Keratinocyte (primary cell): Measurements from ENCODE around the gene LRRC73.

Source experiments
- CTCF ChIP-seq, 3 experiments: IDR thresholded peaks in 1 of 3; conservative IDR thresholded peaks in 1 of 3; optimal IDR thresholded peaks in 1 of 3; 2 replicates in 2 of 3; 3 replicates in 1 of 3; pipeline versions ENCODE3 to v1.5.1; 2011; ENCODE audit warnings: low read length in 3 of 3, mild to moderate bottlenecking in 3 of 3, moderate library complexity in 2 of 3, control low read depth in 1 of 3, inconsistent platforms in 1 of 3; ENCODE audit not compliant: insufficient read depth in 2 of 3; ENCODE audit errors: extremely low read depth in 1 of 3
- EZH2 ChIP-seq: IDR thresholded peaks from one replicate; pipeline ENCODE4 v1.6.1; 2012; ENCODE audit warnings: inconsistent platforms, mild to moderate bottlenecking, low read length, moderate library complexity

GRCh38 chr6:43502666-43503065 is 7.5 kb downstream of the LRRC73 start:
- TF ChIP-seq CTCF (optimal IDR thresholded peaks at IDR 0.05 in 1 of 3, IDR thresholded peaks at IDR 0.05 in 1 of 3, conservative IDR thresholded peaks at IDR 0.05 in 1 of 3; ENCODE audit: extremely low read depth in 1 of 3, insufficient read depth in 2 of 3, low read length in 3 of 3) (no peak), EZH2 (no peak)
